IPS DF 6.9 (cell line): ENCODE data around the gene UNC5B.

ENCODE experiments used
- DNase-seq: peaks from one replicate; pipeline ENCODE4 v3.0.0-alpha.2; 2013; ENCODE audit warnings: low read depth, low spot score
- H3K27ac ChIP-seq: one replicate; pipeline ENCODE4 v1.5.1; 2013; ENCODE audit warnings: low read length, control low read depth
- H3K27me3 ChIP-seq: 2 replicates; pipeline ENCODE4 v1.6.1; 2013; ENCODE audit warnings: mild to moderate bottlenecking, low read length; ENCODE audit not compliant: control insufficient read depth, insufficient read depth
- H3K36me3 ChIP-seq: 2 replicates; pipeline ENCODE4 v1.6.1; 2013; ENCODE audit warnings: low read length; ENCODE audit not compliant: control insufficient read depth, insufficient read depth
- H3K4me1 ChIP-seq: 2 replicates; pipeline ENCODE4 v1.6.1; 2013; ENCODE audit warnings: low read length; ENCODE audit not compliant: control insufficient read depth, insufficient read depth
- H3K4me3 ChIP-seq: 2 replicates; pipeline ENCODE4 v1.5.1; 2013; ENCODE audit warnings: mild to moderate bottlenecking, low read length
- H3K9me3 ChIP-seq: 2 replicates; pipeline ENCODE4 v1.6.1; 2013; ENCODE audit warnings: low read length, inconsistent platforms; ENCODE audit not compliant: control insufficient read depth, insufficient read depth
- WGBS: extraction: QIAGEN DNeasy Blood & Tissue Kit; methylation state at CpG from one replicate; pipeline ENCODE4 v1.1.7; 2013; ENCODE audit warnings: mixed read lengths, missing lambda C conversion rate; ENCODE audit not compliant: insufficient read length, insufficient coverage; 5-methylcytosine and 5-hydroxymethylcytosine counted together

The UNC5B gene

GRCh38 chr10:71335173-71335708 is 122.9 kb downstream of the UNC5B start:
- Histone ChIP-seq H3K4me1 (peaks cover 2% of the 10 kb centered on the region; the same call in 1 of the 2 replicates), H3K9me3 (no peaks in the 10 kb centered on the region), H3K4me3 (no peak overlapping the region), H3K27ac (no peak overlapping the region), H3K36me3 (no peaks in the 10 kb centered on the region), H3K27me3 (no peaks in the 10 kb centered on the region)
- no CpG with 5 or more reads among the region's 15 CpGs for WGBS
- DNase-seq = no peak

GRCh38 chr10:71336632-71337031 is 124.3 kb downstream of the UNC5B start:
- Histone ChIP-seq H3K4me1 (peaks cover 2% of the 10 kb centered on the region; the same call in 1 of the 2 replicates), H3K27ac (no peak overlapping the region)
- no CpG with 5 or more reads among the region's 6 CpGs for WGBS

DNA sequence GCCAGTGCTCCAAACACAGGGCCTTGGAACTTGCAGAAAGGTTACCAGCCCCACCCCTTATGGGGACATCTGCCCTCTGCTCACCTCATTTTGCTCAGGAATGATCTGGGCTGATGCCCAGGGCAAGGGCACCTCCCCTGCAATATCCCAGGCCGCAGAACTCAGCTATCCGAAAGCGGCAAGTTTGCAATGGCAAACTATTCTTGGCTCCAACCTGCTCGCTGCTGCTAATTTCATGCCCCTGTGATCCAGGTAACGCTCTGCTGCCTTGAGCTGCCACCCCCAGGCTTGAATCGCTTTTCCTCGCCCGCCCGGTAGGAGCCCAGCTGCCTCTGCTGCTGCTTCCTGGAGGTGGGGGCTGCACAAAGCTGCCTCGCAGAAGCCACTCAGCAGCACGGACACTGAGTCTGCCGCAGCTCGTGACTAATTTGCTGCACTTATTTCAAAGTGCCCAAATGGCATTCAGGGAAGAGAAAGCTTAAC is 124.9 kb downstream of the UNC5B start:
- Histone ChIP-seq H3K36me3 (no peaks in the 10 kb centered on the region), H3K27me3 (no peaks in the 10 kb centered on the region), H3K27ac (no peak overlapping the region), H3K9me3 (no peaks in the 10 kb centered on the region), H3K4me1 (peaks cover 2% of the 10 kb centered on the region; the same call in 1 of the 2 replicates), H3K4me3 (no peak overlapping the region)
- DNase-seq = no peak
- no CpG with 5 or more reads among the region's 13 CpGs for WGBS

More at GRCh38 chr10:71336632-71337031, 124.3 kb downstream of the UNC5B start:
- Histone ChIP-seq H3K36me3 (no peaks in the 10 kb centered on the region), H3K27me3 (no peaks in the 10 kb centered on the region), H3K9me3 (no peaks in the 10 kb centered on the region), H3K4me3 (no peak overlapping the region)
- DNase-seq = no peak

DNA sequence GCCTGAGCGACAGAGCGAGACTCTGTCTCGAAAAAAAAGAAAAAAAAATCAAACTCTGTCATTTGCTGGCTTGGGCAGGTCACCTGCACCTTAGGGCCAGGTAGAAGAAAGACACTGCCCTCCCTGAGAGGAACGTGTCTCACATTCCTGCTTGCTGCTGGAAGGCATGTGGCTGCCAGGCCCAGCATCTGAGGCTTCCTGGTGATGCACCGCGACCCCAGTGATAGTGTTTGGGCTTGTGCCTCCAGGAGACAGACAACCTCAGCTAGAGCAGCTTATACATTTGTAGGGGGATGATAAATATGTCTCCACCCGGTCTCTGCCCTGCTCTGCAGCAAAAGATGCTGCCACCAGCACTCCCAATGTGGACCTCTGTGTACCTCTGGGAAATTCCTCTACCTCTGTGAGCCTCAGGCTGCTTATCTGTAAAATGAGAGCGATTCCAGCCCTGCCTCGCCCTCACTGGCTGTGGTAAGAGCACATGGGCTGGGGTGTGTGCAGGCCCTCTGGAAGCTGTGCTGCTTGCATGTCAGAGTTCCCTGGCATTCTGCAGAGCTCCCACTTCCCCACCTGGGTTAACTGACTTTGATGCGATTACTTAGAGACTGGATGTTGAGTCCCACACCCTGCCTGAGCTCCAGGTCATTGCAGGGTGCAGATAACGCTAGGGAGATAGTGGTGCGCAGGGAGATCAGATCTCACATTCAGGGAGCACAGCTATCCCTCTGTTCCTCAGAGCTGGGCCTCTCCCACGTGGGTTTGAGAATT is 126.5 kb downstream of the UNC5B start:
- no peak for DNase-seq
- Histone ChIP-seq H3K4me3 (no peak overlapping the region), H3K27me3 (no peaks in the 10 kb centered on the region), H3K9me3 (no peaks in the 10 kb centered on the region), H3K4me1 (peaks cover 5% of the 10 kb centered on the region), H3K27ac (no peak overlapping the region), H3K36me3 (no peaks in the 10 kb centered on the region)
- WGBS = no CpG with 5 or more reads among the region's 13 CpGs

DNA sequence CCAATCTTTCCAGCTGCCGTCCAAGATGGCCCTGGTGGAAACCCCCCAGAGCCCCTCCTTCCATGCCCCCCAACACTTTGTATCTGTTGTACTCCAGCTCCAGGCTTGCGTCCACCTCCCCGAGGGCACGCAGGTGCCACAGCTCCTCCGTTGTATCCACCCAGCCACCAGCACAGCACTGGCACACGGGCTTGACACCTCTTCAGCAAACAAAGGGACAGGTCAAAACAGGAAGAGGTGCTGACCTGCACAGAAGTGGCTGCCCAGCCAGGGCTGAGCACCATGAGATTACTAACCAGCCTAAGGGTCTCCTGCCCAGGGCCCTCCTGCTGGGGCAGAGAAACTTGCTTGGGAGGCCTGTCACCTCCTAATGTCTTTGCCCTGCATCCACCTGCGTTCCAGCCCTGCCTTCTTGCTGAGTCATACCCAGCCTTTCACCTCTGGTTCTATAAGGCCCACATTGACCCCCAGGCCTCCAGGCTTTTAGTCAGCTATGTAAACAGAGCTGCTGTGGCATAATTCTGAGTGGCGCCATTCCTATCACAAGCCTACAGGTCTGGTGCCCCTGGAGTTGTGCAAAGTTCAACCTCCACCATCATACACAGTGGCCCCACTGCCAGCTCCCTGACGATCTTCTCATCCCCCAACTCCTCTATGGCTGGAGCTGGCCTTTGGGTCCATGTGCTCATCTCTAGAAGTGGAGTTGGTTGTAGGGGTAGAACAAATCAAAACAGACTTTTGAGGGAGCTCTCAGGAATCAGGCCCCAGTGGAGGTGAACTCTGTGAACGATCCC is 127.6 kb downstream of the UNC5B start:
- Histone ChIP-seq H3K27me3 (no peaks in the 10 kb centered on the region), H3K9me3 (no peaks in the 10 kb centered on the region), H3K4me1 (peaks cover 11% of the 10 kb centered on the region), H3K4me3 (no peak overlapping the region), H3K36me3 (no peaks in the 10 kb centered on the region), H3K27ac (no peak overlapping the region)
- WGBS = no CpG with 5 or more reads among the region's 10 CpGs
- no peak for DNase-seq

DNA sequence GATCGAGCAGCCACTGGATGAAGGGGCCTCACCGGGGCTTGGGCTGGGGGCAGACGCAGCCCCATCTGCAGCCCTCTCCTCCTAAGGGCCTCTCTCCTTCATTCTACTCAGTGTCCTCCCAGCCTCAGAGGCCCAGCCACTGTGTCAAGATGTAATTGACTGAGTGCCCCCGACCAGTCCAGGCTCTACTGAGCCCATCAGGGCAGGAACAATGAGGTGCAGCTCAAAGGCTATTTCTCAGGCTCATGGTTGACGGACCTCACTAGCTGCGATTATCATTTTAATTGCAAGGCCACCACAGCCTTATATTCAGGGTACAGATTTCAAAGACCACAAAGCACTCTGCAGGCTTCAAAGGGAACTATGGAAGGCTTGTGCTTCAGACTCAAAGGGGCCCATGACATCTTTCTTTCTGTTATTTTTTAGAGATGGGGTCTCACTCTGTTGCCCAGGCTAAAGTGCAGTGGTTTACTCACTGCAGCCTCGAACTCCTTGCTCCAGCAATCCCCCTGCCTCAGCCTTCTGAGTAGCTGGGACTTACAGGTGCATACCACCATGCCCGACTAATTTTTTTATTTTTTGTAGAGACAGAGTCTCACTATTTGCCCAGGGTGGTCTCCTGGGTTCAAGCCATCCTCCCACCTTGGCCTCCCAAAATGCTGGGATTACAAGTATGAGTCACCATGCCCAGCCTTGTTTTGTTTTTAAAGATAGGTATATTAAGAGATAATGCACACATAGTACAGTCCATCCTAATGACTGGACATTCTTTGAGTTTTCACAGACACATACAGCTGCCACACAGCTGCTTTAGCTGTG is 130.4 kb downstream of the UNC5B start:
- WGBS = no CpG with 5 or more reads among the region's 8 CpGs

GRCh38 chr10:71343392-71343773 is 131.0 kb downstream of the UNC5B start:
- no CpG with 5 or more reads among the region's 5 CpGs for WGBS
- Histone ChIP-seq H3K4me1 (peaks cover 15% of the 10 kb centered on the region), H3K27me3 (no peaks in the 10 kb centered on the region), H3K9me3 (no peaks in the 10 kb centered on the region), H3K27ac (no peak overlapping the region), H3K36me3 (no peaks in the 10 kb centered on the region), H3K4me3 (no peak overlapping the region)
- DNase-seq = no peak

More for the DNA sequence above, 130.4 kb downstream of the UNC5B start:
- H3K9me3 ChIP-seq = no peaks in the 10 kb centered on the region
- no peak for DNase-seq
- H3K4me1 ChIP-seq = peaks cover 15% of the 10 kb centered on the region
- H3K36me3 ChIP-seq = no peaks in the 10 kb centered on the region
- H3K27me3 ChIP-seq = no peaks in the 10 kb centered on the region
- H3K4me3 ChIP-seq = no peak overlapping the region
- H3K27ac ChIP-seq = no peak overlapping the region

DNA sequence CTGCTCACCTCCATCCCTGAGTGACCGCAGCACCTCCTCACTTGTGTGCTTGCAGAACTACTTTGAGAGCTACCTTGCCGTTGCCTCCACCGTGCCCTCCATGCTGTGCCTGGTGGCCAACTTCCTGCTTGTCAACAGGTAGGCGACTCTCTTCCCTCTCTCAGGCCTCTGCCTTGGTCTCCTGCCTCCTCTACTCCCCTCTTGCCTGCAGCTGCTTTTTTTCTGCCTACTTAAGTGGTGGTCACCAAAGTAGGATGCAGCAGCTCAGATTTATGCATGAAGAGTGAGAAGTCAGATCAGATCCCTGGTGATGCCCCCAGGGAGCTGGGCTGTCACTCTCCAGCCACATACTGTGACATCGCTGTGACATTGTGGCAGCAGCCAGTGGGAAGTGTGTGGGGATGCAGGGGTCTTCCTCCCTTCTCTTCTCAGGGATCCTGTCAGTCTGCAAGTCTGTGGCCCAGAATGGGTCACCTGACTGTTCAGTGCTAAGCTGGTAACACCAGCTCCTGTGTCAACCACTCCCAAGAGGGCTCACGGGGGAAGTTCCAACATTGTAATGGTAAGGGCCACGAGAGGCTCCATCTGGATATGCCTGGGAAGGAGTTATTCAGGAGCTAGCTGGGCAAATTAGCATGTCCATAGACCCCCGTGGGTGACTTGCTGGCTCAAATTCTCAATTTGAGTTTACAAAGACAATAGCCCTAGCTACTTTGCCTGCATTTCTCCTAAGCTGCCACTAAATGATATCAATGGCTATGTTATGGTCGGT is 132.0 kb downstream of the UNC5B start:
- no peaks in the 10 kb centered on the region for H3K36me3 ChIP-seq
- peak overlapping the region; percentile 6 for H3K27ac ChIP-seq
- H3K9me3 ChIP-seq = no peaks in the 10 kb centered on the region
- H3K4me3 ChIP-seq = no peak overlapping the region
- no CpG with 5 or more reads among the region's 9 CpGs for WGBS
- H3K4me1 ChIP-seq = peaks cover 15% of the 10 kb centered on the region
- no peaks in the 10 kb centered on the region for H3K27me3 ChIP-seq
- peak; percentile 75 for DNase-seq

- H3K4me3 ChIP-seq = no peak overlapping the region
- no peaks in the 10 kb centered on the region for H3K36me3 ChIP-seq
- no CpG with 5 or more reads among the region's 3 CpGs for WGBS
- peak overlapping the region; percentile 39 for H3K27ac ChIP-seq
- DNase-seq = no peak
- H3K27me3 ChIP-seq = no peaks in the 10 kb centered on the region
- no peaks in the 10 kb centered on the region for H3K9me3 ChIP-seq
- peaks cover 16% of the 10 kb centered on the region for H3K4me1 ChIP-seq
Observed at GRCh38 chr10:71344993-71345480, 132.7 kb downstream of the UNC5B start.
